Measurements from ENCODE around the gene RABL6.

The RABL6 gene

GRCh38 chr9:136769710-136770191, 38.0 kb upstream of the RABL6 start:
- TF ChIP-seq TAF1 (IDR thresholded peaks at IDR 0.05; ENCODE audit: borderline replicate concordance, insufficient read depth, low read length) (no peak), FOXP2 (optimal IDR thresholded peaks at IDR 0.05; ENCODE audit: borderline replicate concordance, extremely low read depth, extremely low read length, insufficient read depth) (peak; percentile 9), SIN3A (IDR thresholded peaks at IDR 0.05; ENCODE audit: borderline replicate concordance, insufficient read depth, low read length) (no peak), POLR2AphosphoS5 (IDR thresholded peaks at IDR 0.05; ENCODE audit: low read depth, low read length) (no peak)

DNA sequence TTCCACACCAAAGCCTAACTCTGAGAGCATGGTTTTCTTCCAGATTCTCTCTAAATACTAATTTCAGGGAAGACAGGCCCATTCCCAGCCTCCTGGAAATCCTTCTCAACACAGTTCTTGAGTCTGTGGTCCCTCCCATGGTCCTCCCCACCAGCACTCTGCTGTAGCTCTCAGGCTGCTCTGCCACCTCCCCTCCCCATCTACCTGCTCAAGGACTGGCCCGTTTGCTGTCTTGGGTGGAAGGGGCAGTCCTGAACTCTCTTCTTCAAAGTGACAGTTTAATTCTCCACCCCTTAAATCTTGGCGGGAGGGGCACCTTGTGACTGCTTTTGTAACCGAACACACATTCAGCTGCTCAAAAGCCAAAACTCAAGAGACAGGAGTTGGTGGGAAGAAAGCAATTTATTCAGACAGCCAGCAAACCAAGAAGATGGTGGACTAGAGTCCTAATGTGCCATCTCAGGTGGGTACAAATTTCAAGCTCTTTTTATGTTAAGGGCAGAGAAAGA, 35.8 kb upstream of the RABL6 start:
- TF ChIP-seq TAF1 (IDR thresholded peaks at IDR 0.05; ENCODE audit: borderline replicate concordance, insufficient read depth, low read length) (no peak), POLR2AphosphoS5 (IDR thresholded peaks at IDR 0.05; ENCODE audit: low read depth, low read length) (no peak)

DNA sequence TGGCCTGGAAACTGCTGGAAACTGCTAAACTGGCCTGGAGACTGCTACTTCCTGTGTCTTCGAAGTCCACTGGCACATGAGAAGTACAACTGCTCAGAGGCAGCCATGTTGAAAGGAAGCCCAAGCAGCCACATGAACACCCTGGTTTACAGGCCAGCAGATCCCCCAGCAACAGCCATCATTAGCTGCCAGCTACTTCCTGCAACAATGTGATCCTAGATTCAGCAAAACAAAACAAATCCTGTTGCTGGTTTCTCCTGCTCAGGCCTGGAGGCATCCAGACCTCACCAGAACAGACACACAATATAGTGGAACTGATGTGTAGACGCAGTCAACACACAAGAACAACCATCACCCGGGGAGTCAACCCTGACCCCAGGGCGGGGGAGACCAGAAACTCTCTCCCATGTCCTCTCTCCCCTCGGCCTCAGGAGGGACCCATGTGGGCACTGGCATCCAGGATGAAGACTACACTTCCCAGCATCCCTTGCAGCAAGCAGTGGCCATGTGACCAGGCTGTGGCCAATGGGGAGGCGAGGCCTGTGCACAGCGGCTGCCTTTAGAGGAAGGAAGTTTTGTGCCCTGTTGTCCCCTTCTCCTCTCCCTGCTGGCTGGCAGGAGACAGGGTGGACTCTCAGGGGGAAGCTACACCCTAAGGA, 34.2 kb upstream of the RABL6 start:
- TF ChIP-seq POLR2AphosphoS5 (IDR thresholded peaks at IDR 0.05; ENCODE audit: low read depth, low read length) (no peak), TAF1 (IDR thresholded peaks at IDR 0.05; ENCODE audit: borderline replicate concordance, insufficient read depth, low read length) (no peak), FOXP2 (optimal IDR thresholded peaks at IDR 0.05; ENCODE audit: borderline replicate concordance, extremely low read depth, extremely low read length, insufficient read depth) (no peak), SIN3A (IDR thresholded peaks at IDR 0.05; ENCODE audit: borderline replicate concordance, insufficient read depth, low read length) (no peak)
- TF ChIP-seq, protein P1, sequence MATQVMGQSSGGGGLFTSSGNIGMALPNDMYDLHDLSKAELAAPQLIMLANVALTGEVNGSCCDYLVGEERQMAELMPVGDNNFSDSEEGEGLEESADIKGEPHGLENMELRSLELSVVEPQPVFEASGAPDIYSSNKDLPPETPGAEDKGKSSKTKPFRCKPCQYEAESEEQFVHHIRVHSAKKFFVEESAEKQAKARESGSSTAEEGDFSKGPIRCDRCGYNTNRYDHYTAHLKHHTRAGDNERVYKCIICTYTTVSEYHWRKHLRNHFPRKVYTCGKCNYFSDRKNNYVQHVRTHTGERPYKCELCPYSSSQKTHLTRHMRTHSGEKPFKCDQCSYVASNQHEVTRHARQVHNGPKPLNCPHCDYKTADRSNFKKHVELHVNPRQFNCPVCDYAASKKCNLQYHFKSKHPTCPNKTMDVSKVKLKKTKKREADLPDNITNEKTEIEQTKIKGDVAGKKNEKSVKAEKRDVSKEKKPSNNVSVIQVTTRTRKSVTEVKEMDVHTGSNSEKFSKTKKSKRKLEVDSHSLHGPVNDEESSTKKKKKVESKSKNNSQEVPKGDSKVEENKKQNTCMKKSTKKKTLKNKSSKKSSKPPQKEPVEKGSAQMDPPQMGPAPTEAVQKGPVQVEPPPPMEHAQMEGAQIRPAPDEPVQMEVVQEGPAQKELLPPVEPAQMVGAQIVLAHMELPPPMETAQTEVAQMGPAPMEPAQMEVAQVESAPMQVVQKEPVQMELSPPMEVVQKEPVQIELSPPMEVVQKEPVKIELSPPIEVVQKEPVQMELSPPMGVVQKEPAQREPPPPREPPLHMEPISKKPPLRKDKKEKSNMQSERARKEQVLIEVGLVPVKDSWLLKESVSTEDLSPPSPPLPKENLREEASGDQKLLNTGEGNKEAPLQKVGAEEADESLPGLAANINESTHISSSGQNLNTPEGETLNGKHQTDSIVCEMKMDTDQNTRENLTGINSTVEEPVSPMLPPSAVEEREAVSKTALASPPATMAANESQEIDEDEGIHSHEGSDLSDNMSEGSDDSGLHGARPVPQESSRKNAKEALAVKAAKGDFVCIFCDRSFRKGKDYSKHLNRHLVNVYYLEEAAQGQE (IDR thresholded peaks at IDR 0.05; ENCODE audit: insufficient read depth in 1 of 2, low read depth in 2 of 2, low read length in 2 of 2): no peak

DNA sequence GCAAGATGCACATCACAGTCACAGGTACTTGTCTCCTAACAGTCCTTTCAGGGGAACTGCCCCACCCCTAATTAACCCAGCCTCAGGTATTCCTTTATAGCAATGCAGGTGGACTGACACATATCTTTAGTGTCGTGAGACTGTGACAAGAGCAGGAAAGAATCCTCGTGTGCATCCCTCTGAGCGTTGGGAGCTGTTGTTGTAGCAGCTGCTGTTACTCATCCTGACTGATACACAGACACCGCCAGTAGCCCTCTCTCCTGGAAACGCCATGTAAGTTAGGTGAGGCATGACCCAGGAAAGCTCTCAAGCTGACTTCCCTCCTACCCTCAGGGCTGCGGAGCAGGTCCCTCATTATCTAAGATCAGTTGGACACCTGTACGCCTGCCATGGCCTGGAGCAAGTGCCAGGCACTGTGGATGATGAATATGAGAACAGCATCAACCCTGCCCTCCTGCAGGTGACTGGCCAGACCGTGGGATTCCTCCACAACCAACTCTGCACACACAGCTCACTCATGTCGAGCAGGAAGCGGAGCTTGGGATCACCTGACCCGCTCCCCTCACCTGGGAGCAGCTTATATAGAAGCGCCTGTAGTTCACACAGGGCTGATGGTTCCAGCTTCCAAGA, 33.2 kb upstream of the RABL6 start:
- TF ChIP-seq POLR2AphosphoS5 (IDR thresholded peaks at IDR 0.05; ENCODE audit: low read depth, low read length) (no peak), FOXP2 (optimal IDR thresholded peaks at IDR 0.05; ENCODE audit: borderline replicate concordance, extremely low read depth, extremely low read length, insufficient read depth) (no peak), TAF1 (IDR thresholded peaks at IDR 0.05; ENCODE audit: borderline replicate concordance, insufficient read depth, low read length) (no peak), SIN3A (IDR thresholded peaks at IDR 0.05; ENCODE audit: borderline replicate concordance, insufficient read depth, low read length) (no peak)
- TF ChIP-seq, protein P1 (IDR thresholded peaks at IDR 0.05; ENCODE audit: insufficient read depth in 1 of 2, low read depth in 2 of 2, low read length in 2 of 2): no peak

DNA sequence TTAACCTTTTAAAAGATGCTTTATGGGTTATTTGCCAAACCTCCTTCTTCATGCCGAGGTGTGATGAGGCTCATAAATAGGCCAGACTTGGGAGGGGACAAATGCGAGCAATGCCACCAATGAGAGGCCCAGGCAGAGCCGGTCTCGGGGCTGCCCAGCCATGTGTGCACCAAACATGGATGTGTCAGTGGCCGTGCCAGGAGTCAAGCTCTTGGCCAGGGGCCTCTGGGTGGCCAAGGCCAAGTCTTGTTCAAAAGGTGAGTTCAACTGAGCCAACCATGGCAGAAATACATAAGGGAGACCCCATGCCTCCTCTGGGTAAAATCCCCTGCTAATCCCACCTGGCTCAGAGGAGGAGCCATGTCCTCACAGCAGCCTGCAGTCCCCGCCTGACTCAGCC, 32.6 kb upstream of the RABL6 start:
- TF ChIP-seq TAF1 (IDR thresholded peaks at IDR 0.05; ENCODE audit: borderline replicate concordance, insufficient read depth, low read length) (no peak), POLR2AphosphoS5 (IDR thresholded peaks at IDR 0.05; ENCODE audit: low read depth, low read length) (no peak), FOXP2 (optimal IDR thresholded peaks at IDR 0.05; ENCODE audit: borderline replicate concordance, extremely low read depth, extremely low read length, insufficient read depth) (no peak)
- TF ChIP-seq, protein P1 (IDR thresholded peaks at IDR 0.05; ENCODE audit: insufficient read depth in 1 of 2, low read depth in 2 of 2, low read length in 2 of 2): no peak

- no peak for TF ChIP-seq SIN3A (IDR thresholded peaks at IDR 0.05; ENCODE audit: borderline replicate concordance, insufficient read depth, low read length)
- TF ChIP-seq, protein P1 (IDR thresholded peaks at IDR 0.05; ENCODE audit: insufficient read depth in 1 of 2, low read depth in 2 of 2, low read length in 2 of 2): no peak
These were observed 30.8 kb upstream of the RABL6 start for GRCh38 chr9:136776947-136777346.

Measured in PFSK-1 (cell line).